K562 (cell line): Measurements from ENCODE around the gene RAB24. TPM values are rescaled to one million over a fixed set of nuclear protein-coding genes. Genes with fewer than 3 reads are reported as not detected.

Experiments used
- AFF4 ChIP-seq: sonication (generic); formaldehyde crosslinking; IDR thresholded peaks from 2 replicates; pipeline ENCODE4 v1.8.0; 2023; ENCODE audit warnings: mild to moderate bottlenecking, missing genetic modification reagents
- ARID4B ChIP-seq: sonication (generic); formaldehyde crosslinking; IDR thresholded peaks from 2 replicates; pipeline ENCODE4 v1.8.0; 2022; ENCODE audit warnings: mild to moderate bottlenecking, missing genetic modification reagents
- BMI1 ChIP-seq: fragments of 150-350 bp; IDR thresholded peaks from 2 replicates; pipeline ENCODE4 v1.6.1; 2014; ENCODE audit warnings: low read length
- CHD1 ChIP-seq: fragments of 200-600 bp; sonication (generic); IDR thresholded peaks from one replicate; pipeline ENCODE4 v1.6.1; 2012; ENCODE audit warnings: mild to moderate bottlenecking, moderate library complexity, low read length, inconsistent platforms
- DDX20 ChIP-seq: fragments of 450-650 bp; IDR thresholded peaks from 2 replicates; pipeline ENCODE4 v1.6.1; 2016; ENCODE audit warnings: missing genetic modification characterization, low read depth, mild to moderate bottlenecking, missing compliant biosample characterization, moderate library complexity
- JUN ChIP-seq, 2 experiments: sonication (generic) in 1 of 2; formaldehyde crosslinking in 1 of 2; IDR thresholded peaks; 2 replicates each; pipeline versions ENCODE4 v1.6.1 to v1.8.0; 2012 to 2022; ENCODE audit warnings: borderline replicate concordance in 2 of 2, mild to moderate bottlenecking in 2 of 2, improper control_type of control experiment in 1 of 2, low read depth in 1 of 2, low read length in 1 of 2, missing genetic modification reagents in 1 of 2
- LEF1 ChIP-seq: fragments of 450-650 bp; IDR thresholded peaks from 2 replicates; pipeline ENCODE4 v1.6.1; 2016; ENCODE audit warnings: mild to moderate bottlenecking
- MAFF ChIP-seq: IDR thresholded peaks from 2 replicates; pipeline ENCODE4 v1.6.1; 2012; ENCODE audit warnings: low read length, improper control_type of control experiment
- PHF8 ChIP-seq: fragments of 200-600 bp; sonication (generic); IDR thresholded peaks from 2 replicates; pipeline ENCODE4 v1.6.1; 2012; ENCODE audit warnings: mixed run types, mild to moderate bottlenecking, inconsistent platforms, low read length, moderate library complexity, borderline replicate concordance
- POLR2AphosphoS2 ChIP-seq: IDR thresholded peaks from 2 replicates; pipeline ENCODE4 v1.6.1; 2012; ENCODE audit warnings: low read length, improper control_type of control experiment
- PREB ChIP-seq: sonication (generic); formaldehyde crosslinking; IDR thresholded peaks from 2 replicates; pipeline ENCODE4 v1.8.1; 2023; ENCODE audit warnings: mild to moderate bottlenecking, missing genetic modification reagents
- PURB ChIP-seq: sonication (generic); formaldehyde crosslinking; IDR thresholded peaks from 2 replicates; pipeline ENCODE4 v1.9.0; 2021; ENCODE audit warnings: low read depth, mild to moderate bottlenecking, missing genetic modification reagents
- RBFOX2 ChIP-seq: fragments of 200-400 bp; formaldehyde crosslinking; IDR thresholded peaks from 2 replicates; pipeline ENCODE4 v1.6.1; 2017; ENCODE audit warnings: low read depth, mild to moderate bottlenecking, low read length, moderate library complexity
- SMARCA5 ChIP-seq: fragments of 450-650 bp; IDR thresholded peaks from 2 replicates; pipeline ENCODE4 v1.6.1; 2016
- TAF15 ChIP-seq: fragments of 200-400 bp; formaldehyde crosslinking; IDR thresholded peaks from 2 replicates; pipeline ENCODE4 v1.6.1; 2017; ENCODE audit warnings: mild to moderate bottlenecking, low read depth, low read length, moderate library complexity
- ZNF143 ChIP-seq: sonication (generic); formaldehyde crosslinking; IDR thresholded peaks from 2 replicates; pipeline ENCODE4 v1.9.0; 2022; ENCODE audit warnings: mild to moderate bottlenecking, missing genetic modification reagents
- ZNF165 ChIP-seq: fragments of 250-450 bp; sonication (Bioruptor Pico); IDR thresholded peaks from 2 replicates; pipeline ENCODE4 v1.4.0; 2020; ENCODE audit warnings: borderline replicate concordance
- ZNF384 ChIP-seq: IDR thresholded peaks from 2 replicates; pipeline ENCODE4 v1.6.1; 2012; ENCODE audit warnings: low read depth, low read length, improper control_type of control experiment
- ZNF436 ChIP-seq: fragments of 250-450, 450-650 bp; sonication (Bioruptor Pico); formaldehyde crosslinking; IDR thresholded peaks from 2 replicates; pipeline ENCODE4 v1.7.0; 2020; ENCODE audit warnings: mild to moderate bottlenecking
- polyA plus RNA-seq, 8 experiments: library from polyadenylated mRNA; depleted of rRNA in 4 of 8; stranded (reverse) in 5 of 8; unstranded in 3 of 8; fragments of >200 nt; fragmentation: Nextera tagmentation in 2 of 8; fragmentation: Illumina TruSeq in 1 of 8; extraction: Ambion mirVana in 2 of 8; extraction: Trizol in 1 of 8; gene quantifications; 2 replicates each; pipeline versions ENCODE4 v1.2.1 to v1.2.3, GENCODE V29; 2011 to 2014; ENCODE audit warnings: inconsistent platforms in 1 of 8, missing spikeins in 1 of 8
- total RNA-seq, 7 experiments: library from RNA; depleted of rRNA in 6 of 7; stranded (reverse); fragments of >200 nt in 6 of 7; fragmentation: Illumina TruSeq in 2 of 7; extraction: Trizol in 2 of 7; gene quantifications; 2 replicates each; pipeline versions ENCODE4 v1.2.1 to v1.2.3, GENCODE V29; 2011 to 2021; ENCODE audit warnings: low replicate concordance in 1 of 7

The RAB24 gene
- total and polyA plus RNA-seq, 9 of the 15 experiments (the other 6 are each of a cell fraction or from before 2014, with no cell fraction given): 13.9 to 107 (median 34.8) TPM

- TF ChIP-seq ARID4B: peak; percentile 10; the same call in 1 of the 2 replicates
- TF ChIP-seq AFF4 (CRISPR knock-in tag): peak; percentile 83
- TF ChIP-seq ZNF143 (CRISPR knock-in tag): no peak
- no peak for TF ChIP-seq PHF8
- no peak for TF ChIP-seq PURB
- TF ChIP-seq LEF1: no peak
- TF ChIP-seq MAFF: no peak
- TF ChIP-seq ZNF436 (CRISPR knock-in tag): no peak
- no peak for TF ChIP-seq ZNF384
- TF ChIP-seq PREB (CRISPR knock-in tag): 0 out of 2 replicates have a peak, but pooled peaks have one; percentile 25
- TF ChIP-seq SMARCA5: no peak
- TF ChIP-seq ZNF165 (CRISPR knock-in tag): no peak
- peak; percentile 39 for TF ChIP-seq CHD1
- TF ChIP-seq RBFOX2: peak; percentile 68
- TF ChIP-seq TAF15: no peak
- no peak for TF ChIP-seq DDX20 (tag)
- no peak for TF ChIP-seq BMI1
- TF ChIP-seq JUN (IDR thresholded peaks at IDR 0.05; ENCODE audit: borderline replicate concordance, low read depth, low read length): no peak
- no peak; the same call in 1 of the 2 replicates for TF ChIP-seq JUN (CRISPR knock-in tag; IDR thresholded peaks at IDR 0.05; ENCODE audit: borderline replicate concordance)
- no peak for TF ChIP-seq POLR2AphosphoS2
These were observed 439 bp upstream of the RAB24 start (continued) for GRCh38 chr5:177303925-177304391.
